K562 (cell line): ENCODE measurements around the gene DYNLT2. TPM values are rescaled to one million over a fixed set of nuclear protein-coding genes. Genes with fewer than 3 reads are reported as not detected.

Source experiments
- ASH1L ChIP-seq: fragments of 450-650 bp; IDR thresholded peaks from 2 replicates; pipeline ENCODE4 v1.6.1; 2018; ENCODE audit warnings: borderline replicate concordance, mild to moderate bottlenecking, low read depth; ENCODE audit not compliant: partially characterized antibody
- DPF2 ChIP-seq: fragments of 450-650 bp; IDR thresholded peaks from 2 replicates; pipeline ENCODE4 v1.6.1; 2016
- E2F3 ChIP-seq: fragments of 250-450 bp; sonication (Bioruptor Pico); IDR thresholded peaks from 2 replicates; pipeline ENCODE4 v1.4.0; 2020; ENCODE audit warnings: mild to moderate bottlenecking
- ELK3 ChIP-seq: fragments of 450-650 bp; formaldehyde crosslinking; IDR thresholded peaks from 2 replicates; pipeline ENCODE4 v1.4.0; 2020; ENCODE audit warnings: mild to moderate bottlenecking
- HMGN3 ChIP-seq: IDR thresholded peaks from 2 replicates; pipeline ENCODE4 v1.6.1; 2011; ENCODE audit warnings: borderline replicate concordance, low read depth, mild to moderate bottlenecking, mixed read lengths, low read length; ENCODE audit not compliant: insufficient read length; ENCODE audit errors: extremely low read depth
- PHTF2 ChIP-seq: fragments of 250-450 bp; sonication (Bioruptor Pico); IDR thresholded peaks from 2 replicates; pipeline ENCODE4 v1.5.0; 2021; ENCODE audit warnings: mild to moderate bottlenecking
- SRSF3 ChIP-seq: fragments of 200-400 bp; formaldehyde crosslinking; IDR thresholded peaks from 2 replicates; pipeline ENCODE4 v1.6.1; 2016; ENCODE audit warnings: mild to moderate bottlenecking, low read length, moderate library complexity; ENCODE audit not compliant: insufficient read depth
- ZNF398 ChIP-seq: fragments of 250-450 bp; sonication (Bioruptor Pico); IDR thresholded peaks from 2 replicates; pipeline ENCODE4 v1.8.0; 2021; ENCODE audit warnings: moderate library complexity, mild to moderate bottlenecking, inconsistent platforms
- ZNF444 ChIP-seq: fragments of 250-450 bp; sonication (Bioruptor Pico); IDR thresholded peaks from 2 replicates; pipeline ENCODE4 v1.4.0; 2020; ENCODE audit warnings: mild to moderate bottlenecking, moderate library complexity
- ZNF449 ChIP-seq: fragments of 250-450 bp; sonication (Bioruptor Pico); IDR thresholded peaks from 2 replicates; pipeline ENCODE4 v1.8.0; 2022; ENCODE audit warnings: moderate library complexity, mild to moderate bottlenecking, inconsistent platforms
- polyA plus RNA-seq, 8 experiments: library from polyadenylated mRNA; depleted of rRNA in 4 of 8; stranded (reverse) in 5 of 8; unstranded in 3 of 8; fragments of >200 nt; fragmentation: Nextera tagmentation in 2 of 8; fragmentation: Illumina TruSeq in 1 of 8; extraction: Ambion mirVana in 2 of 8; extraction: Trizol in 1 of 8; gene quantifications; 2 replicates each; pipeline versions ENCODE4 v1.2.1 to v1.2.3, GENCODE V29; 2011 to 2014; ENCODE audit warnings: inconsistent platforms in 1 of 8, missing spikeins in 1 of 8
- total RNA-seq, 7 experiments: library from RNA; depleted of rRNA in 6 of 7; stranded (reverse); fragments of >200 nt in 6 of 7; fragmentation: Illumina TruSeq in 2 of 7; extraction: Trizol in 2 of 7; gene quantifications; 2 replicates each; pipeline versions ENCODE4 v1.2.1 to v1.2.3, GENCODE V29; 2011 to 2021; ENCODE audit warnings: low replicate concordance in 1 of 7
- TF ChIP-seq, protein P1 (sequence below): fragments of 150-350 bp; conservative IDR thresholded peaks from 2 replicates; pipeline ENCODE4 v1.6.1; 2014; ENCODE audit warnings: low read length
- TF ChIP-seq, protein P2 (sequence below): fragments of 250-450 bp; sonication (Bioruptor Pico); IDR thresholded peaks from 2 replicates; pipeline ENCODE4 v1.5.0; 2021
- TF ChIP-seq, protein P3 (sequence below), 2 experiments: fragments of 250-450 bp in 1 of 2; fragments of 450-650 bp in 1 of 2; sonication (Bioruptor Pico) in 1 of 2; IDR thresholded peaks; 2 replicates each; pipeline versions ENCODE4 v1.6.1 to v1.8.0; 2016 to 2021; ENCODE audit warnings: mild to moderate bottlenecking in 2 of 2, moderate library complexity in 2 of 2, missing compliant biosample characterization in 1 of 2, missing genetic modification characterization in 1 of 2

DYNLT2 gene
- total and polyA plus RNA-seq, 9 of the 15 experiments (the other 6 are each of a cell fraction or from before 2014, with no cell fraction given) = 2.0 to 12.8 (median 6.3) TPM

GRCh38 chr6:169786349-169786748, 35.0 kb upstream of the DYNLT2 start (continued):
- TF ChIP-seq ZNF398 (CRISPR knock-in tag) (no peak), E2F3 (no peak), ZNF444 (CRISPR knock-in tag) (no peak), DPF2 (no peak), ZNF449 (CRISPR knock-in tag) (no peak), PHTF2 (CRISPR knock-in tag) (no peak), HMGN3 (no peak), ASH1L (no peak), SRSF3 (no peak), ELK3 (CRISPR knock-in tag) (no peak)
- TF ChIP-seq, protein P1, sequence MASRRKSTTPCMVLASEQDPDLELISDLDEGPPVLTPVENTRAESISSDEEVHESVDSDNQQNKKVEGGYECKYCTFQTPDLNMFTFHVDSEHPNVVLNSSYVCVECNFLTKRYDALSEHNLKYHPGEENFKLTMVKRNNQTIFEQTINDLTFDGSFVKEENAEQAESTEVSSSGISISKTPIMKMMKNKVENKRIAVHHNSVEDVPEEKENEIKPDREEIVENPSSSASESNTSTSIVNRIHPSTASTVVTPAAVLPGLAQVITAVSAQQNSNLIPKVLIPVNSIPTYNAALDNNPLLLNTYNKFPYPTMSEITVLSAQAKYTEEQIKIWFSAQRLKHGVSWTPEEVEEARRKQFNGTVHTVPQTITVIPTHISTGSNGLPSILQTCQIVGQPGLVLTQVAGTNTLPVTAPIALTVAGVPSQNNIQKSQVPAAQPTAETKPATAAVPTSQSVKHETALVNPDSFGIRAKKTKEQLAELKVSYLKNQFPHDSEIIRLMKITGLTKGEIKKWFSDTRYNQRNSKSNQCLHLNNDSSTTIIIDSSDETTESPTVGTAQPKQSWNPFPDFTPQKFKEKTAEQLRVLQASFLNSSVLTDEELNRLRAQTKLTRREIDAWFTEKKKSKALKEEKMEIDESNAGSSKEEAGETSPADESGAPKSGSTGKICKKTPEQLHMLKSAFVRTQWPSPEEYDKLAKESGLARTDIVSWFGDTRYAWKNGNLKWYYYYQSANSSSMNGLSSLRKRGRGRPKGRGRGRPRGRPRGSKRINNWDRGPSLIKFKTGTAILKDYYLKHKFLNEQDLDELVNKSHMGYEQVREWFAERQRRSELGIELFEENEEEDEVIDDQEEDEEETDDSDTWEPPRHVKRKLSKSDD = no peak
- TF ChIP-seq, protein P2, sequence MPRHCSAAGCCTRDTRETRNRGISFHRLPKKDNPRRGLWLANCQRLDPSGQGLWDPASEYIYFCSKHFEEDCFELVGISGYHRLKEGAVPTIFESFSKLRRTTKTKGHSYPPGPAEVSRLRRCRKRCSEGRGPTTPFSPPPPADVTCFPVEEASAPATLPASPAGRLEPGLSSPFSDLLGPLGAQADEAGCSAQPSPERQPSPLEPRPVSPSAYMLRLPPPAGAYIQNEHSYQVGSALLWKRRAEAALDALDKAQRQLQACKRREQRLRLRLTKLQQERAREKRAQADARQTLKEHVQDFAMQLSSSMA (CRISPR knock-in tag) = no peak
- TF ChIP-seq, protein P3, sequence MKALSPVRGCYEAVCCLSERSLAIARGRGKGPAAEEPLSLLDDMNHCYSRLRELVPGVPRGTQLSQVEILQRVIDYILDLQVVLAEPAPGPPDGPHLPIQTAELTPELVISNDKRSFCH (CRISPR knock-in tag; IDR thresholded peaks at IDR 0.05) = no peak
- TF ChIP-seq, protein P3 (tag; IDR thresholded peaks at IDR 0.05) = no peak
